Brain microvascular endothelial cell (primary cell): Measurements from ENCODE around the gene FAM177B.
"Not testable (repeated sequence)": the region's sequence is repeated elsewhere in the genome, so short reads cannot be mapped to it uniquely, and the experiment has no call there.

Experiments
- DNase-seq: peaks from one replicate; pipeline ENCODE4 v3.0.0-alpha.2; 2020
- H3K27ac ChIP-seq: fragments of 250-450 bp; sonication (Bioruptor Pico); 2 replicates; pipeline ENCODE4 v1.5.1; 2020; ENCODE audit warnings: mild to moderate bottlenecking, moderate library complexity
- H3K27me3 ChIP-seq: fragments of 250-450 bp; sonication (Bioruptor Pico); replicated peaks from 2 replicates; pipeline ENCODE4 v1.5.1; 2020; ENCODE audit warnings: mild to moderate bottlenecking
- H3K36me3 ChIP-seq: fragments of 250-450 bp; sonication (Bioruptor Pico); replicated peaks from 2 replicates; pipeline ENCODE4 v1.5.1; 2020; ENCODE audit warnings: mild to moderate bottlenecking
- H3K4me3 ChIP-seq: 2 replicates; pipeline ENCODE4 v1.5.1; 2011; ENCODE audit warnings: low read depth, mild to moderate bottlenecking, control low read depth, low read length, moderate library complexity
- CTCF ChIP-seq: IDR thresholded peaks from 2 replicates; pipeline ENCODE4 v1.5.1; 2011; ENCODE audit warnings: low read depth, mild to moderate bottlenecking, moderate library complexity, low read length, control low read depth, inconsistent platforms; ENCODE audit errors: missing control alignments
- in situ Hi-C: cut with HindIII; loops from 2 replicates; pipeline ENCODE4 v1.10.0; 2017; ENCODE audit warnings: low sequenced_read_pairs, low pct_ligation_motif_present

Gene FAM177B

GRCh38 chr1:222732216-222733159, 4.5 kb upstream of the FAM177B start:
- no peak for DNase-seq
- peaks cover 59% of the 10 kb centered on the region for H3K36me3 ChIP-seq

GRCh38 chr1:222734740-222735139, 2.3 kb upstream of the FAM177B start:
- Histone ChIP-seq H3K36me3 (peaks cover 40% of the 10 kb centered on the region), H3K27me3 (no peaks in the 10 kb centered on the region), H3K27ac (no peak overlapping the region), H3K4me3 (no peak overlapping the region)
- TF ChIP-seq CTCF = no peak
- no peak for DNase-seq
- in situ Hi-C loops = no loop called here

More at GRCh38 chr1:222732216-222733159, 4.5 kb upstream of the FAM177B start:
- Histone ChIP-seq H3K27ac (no peak overlapping the region), H3K27me3 (no peaks in the 10 kb centered on the region), H3K4me3 (no peak overlapping the region)
- in situ Hi-C loops = no loop called here
- TF ChIP-seq CTCF = no peak

- Histone ChIP-seq H3K4me3 (no peak overlapping the region), H3K36me3 (peaks cover 26% of the 10 kb centered on the region), H3K27me3 (no peaks in the 10 kb centered on the region), H3K27ac (no peak overlapping the region)
- DNase-seq = no peak
- in situ Hi-C loops = no loop called here
- TF ChIP-seq CTCF = no peak
Observed at GRCh38 chr1:222736470-222736869, 532 bp upstream of the FAM177B start.

- in situ Hi-C loops = no loop called here
- H3K27me3 ChIP-seq = no peaks in the 10 kb centered on the region
- H3K4me3 ChIP-seq = no peak overlapping the region
- DNase-seq = no peak
- no peak overlapping the region for H3K27ac ChIP-seq
- H3K36me3 ChIP-seq = peaks cover 2% of the 10 kb centered on the region
- TF ChIP-seq CTCF = no peak
Observed at GRCh38 chr1:222739465-222739864, 2.5 kb downstream of the FAM177B start.

- Histone ChIP-seq H3K36me3 (no peaks in the 10 kb centered on the region), H3K27ac (no peak overlapping the region), H3K4me3 (no peak overlapping the region), H3K27me3 (no peaks in the 10 kb centered on the region)
- no peak for DNase-seq
- no peak for TF ChIP-seq CTCF
- in situ Hi-C loops = no loop called here
Observed at GRCh38 chr1:222739929-222740328, 2.9 kb downstream of the FAM177B start.

GRCh38 chr1:222741630-222742457, 4.8 kb downstream of the FAM177B start:
- H3K4me3 ChIP-seq, H3K27ac ChIP-seq, H3K27me3 ChIP-seq, DNase-seq, in situ Hi-C loops, H3K36me3 ChIP-seq: not testable (repeated sequence)
